HG03108 (cell line): ENCODE measurements around the gene CLPSL1.
"Not testable (repeated sequence)": the region's sequence is repeated elsewhere in the genome, so short reads cannot be mapped to it uniquely, and the experiment has no call there.

Source experiments
- ATAC-seq: cut with Tn5 transposase; IDR thresholded peaks from one replicate; pipeline ENCODE4 v1.9.1; 2021; ENCODE audit warnings: moderate library complexity; ENCODE audit not compliant: unreplicated experiment

The CLPSL1 gene

DNA sequence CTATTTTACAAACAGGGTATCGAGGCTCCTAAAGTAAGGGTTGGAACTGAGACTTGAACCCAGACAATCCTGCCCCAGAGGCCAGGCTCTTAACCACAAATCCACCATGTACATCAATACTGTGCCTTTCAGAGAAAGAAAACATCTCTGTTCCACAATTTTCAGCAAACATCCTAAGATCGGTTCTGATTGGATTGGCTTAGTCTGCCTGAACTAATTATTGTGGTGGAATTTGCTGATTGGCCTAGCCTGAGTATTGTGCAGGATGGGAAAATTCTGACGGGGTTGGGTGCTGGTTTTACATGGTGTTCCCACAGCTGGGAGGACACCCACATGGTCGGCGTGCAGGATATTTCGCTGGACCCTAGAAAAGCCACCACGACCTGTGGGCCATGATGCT, at the start of gene CLPSL1:
CLPSL1 (plus strand) TSS at position 301 of the 400 bp plus-strand sequence; CDS start at position 393, 92 bp downstream.
- ATAC-seq: no peak

DNA sequence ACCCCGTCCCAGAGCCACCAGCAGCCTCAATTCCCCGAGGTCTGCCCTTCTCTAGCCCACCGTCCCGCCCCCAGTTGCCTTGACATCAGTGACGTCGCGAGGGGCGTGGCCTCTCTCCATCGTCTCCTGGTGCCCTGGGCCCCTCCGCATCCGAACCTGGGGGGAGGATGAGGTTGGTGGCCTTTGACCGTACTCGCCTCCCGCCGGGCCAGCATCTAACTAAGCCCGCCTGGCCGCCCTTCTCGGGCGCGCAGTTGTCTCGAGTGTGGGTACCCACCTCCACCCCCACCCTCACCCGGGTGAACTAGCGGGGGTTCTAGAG, 49.4 kb upstream of the CLPSL1 start:
- ATAC-seq: peak; percentile 40

DNA sequence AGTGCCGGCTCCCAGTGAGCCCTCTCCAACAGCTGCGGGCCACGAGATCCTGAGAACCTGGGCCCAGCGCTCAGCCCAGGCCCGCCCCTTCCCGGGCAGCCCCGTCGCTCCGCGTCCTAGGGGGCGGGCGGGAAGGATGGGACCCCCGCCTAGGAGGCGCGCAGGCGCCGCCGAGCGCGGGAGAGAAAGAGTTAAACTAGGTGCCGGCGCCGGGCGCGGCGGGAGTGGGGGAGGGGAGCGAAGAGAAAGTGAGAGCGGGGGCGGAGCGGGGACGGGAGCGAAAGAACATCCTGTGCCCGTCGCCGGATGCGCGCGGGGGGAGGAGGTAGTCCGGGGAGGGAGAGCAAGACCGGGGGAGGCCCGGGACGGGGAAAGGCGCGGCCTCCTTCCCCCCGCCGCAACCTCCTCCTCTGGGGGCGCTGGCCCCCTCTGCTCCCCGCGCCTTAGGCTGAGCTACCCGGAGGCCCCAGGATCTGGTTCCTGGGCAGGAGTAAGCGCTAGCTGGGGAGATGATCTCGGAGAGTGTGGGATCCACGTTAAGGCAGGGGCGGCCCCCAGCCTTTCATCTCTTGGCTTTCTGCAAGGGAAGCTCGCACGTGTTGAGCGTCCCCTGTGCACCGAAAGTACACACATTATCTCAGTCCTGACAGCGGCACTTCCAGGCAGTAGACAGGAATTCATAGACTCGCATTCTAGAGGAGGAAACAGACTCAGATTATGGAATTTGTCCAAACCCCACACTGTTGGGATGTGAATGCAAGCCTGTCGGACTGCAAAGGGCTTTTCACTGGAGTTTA, 48.9 kb upstream of the CLPSL1 start:
- ATAC-seq: peak; percentile 36

GRCh38 chr6:35733633-35734032, 47.2 kb upstream of the CLPSL1 start:
- no peak for ATAC-seq

DNA sequence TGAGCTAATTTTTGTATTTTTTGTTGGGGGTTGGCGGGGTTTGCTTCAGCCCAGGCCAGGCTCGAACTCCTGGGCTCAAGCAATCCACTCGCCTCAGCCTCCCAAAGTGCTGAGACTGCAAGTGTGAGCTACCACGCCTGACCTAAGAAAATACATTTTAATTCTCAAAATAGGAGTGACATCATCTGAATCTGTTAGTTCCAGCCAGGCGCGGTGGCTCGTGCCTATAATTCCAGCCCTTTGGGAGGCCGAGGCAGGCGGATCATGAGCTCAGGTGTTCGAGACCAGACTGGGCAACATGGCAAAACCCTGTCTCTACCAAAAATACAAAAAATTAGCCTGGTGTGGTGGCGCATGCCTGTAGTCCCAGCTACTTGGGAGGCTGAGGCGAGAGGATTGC, 46.5 kb upstream of the CLPSL1 start:
- ATAC-seq: not testable (repeated sequence)

DNA sequence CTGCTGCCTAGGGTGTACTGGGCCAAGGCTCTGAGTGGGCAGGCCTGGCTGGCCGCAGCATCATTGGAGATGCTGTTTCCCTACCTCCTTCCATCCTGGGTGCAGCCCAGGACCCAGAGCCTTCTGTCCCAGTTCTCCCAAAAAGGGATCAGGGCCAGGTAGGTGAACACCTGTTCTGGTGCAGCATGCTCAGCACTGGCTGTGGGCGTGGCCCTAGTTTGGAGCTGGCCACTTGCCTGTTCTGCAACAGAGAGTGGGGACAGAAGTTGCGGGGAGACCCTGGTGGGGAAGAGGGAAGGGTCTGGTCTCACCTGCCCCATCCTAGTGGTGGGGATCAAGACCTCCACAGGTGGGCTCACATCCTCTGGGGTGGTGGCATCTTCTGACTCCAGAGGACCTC, 45.4 kb upstream of the CLPSL1 start:
- no peak for ATAC-seq

DNA sequence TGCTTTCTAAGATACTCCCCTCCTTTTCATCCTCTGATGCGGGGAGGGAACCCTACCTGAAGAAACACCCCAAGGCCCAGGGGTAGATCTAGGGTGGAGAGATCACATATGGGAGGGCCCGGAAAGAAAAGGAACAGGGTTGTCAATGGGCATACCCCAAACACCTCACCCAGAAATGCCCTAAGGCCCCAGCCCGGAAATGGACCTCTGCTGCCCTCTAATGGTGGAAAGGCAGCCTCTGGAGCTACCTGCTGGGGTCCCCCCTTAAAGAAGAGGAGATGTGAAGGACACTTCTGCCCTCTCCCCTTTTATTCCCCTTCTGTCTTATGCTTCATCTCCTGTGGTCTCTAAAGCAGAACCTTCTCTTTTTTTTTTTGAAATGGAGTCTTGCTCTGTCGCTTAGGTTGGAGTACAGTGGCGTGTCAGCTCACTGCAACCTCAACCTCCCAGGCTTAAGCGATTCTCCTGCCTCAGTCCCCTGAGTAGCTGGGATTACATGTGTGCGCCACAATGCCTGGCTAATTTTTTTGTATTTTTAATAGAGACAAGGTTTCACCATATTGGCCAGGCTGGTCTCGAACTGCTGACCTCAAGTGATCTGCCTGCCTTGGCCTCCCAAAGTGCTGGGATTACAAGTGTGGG, 44.4 kb upstream of the CLPSL1 start:
- no peak for ATAC-seq

- ATAC-seq: no peak
Observed at GRCh38 chr6:35736982-35737412, 43.8 kb upstream of the CLPSL1 start, which contains the start of gene ARMC12. ARMC12 (plus strand) TSS chr6:35737032; CDS start chr6:35737109, 77 bp downstream.

- ATAC-seq: no peak
Observed at GRCh38 chr6:35737413-35738211, 43.2 kb upstream of the CLPSL1 start.

GRCh38 chr6:35739645-35740524, 40.9 kb upstream of the CLPSL1 start:
- ATAC-seq: no peak

DNA sequence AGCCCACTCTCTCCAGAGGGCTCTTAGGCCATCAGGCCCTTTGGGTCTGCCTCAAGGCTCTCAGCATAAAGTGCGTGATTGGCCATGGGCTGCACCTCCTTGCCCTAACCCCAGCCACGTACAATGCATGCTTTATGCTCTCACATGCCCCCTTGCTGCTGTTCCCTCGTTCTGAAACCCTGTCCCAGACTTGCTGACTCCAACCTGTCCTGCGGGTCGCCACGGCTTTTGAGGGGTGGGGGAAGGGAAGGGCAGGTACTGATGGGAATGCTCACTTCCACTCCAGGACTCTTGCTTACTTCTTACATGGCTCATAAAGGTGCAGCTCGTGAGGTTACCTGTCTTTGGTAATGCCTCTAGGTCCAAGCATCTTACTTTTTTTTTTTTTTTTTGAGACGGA, 38.0 kb upstream of the CLPSL1 start:
- no peak for ATAC-seq

GRCh38 chr6:35745509-35745908, 35.3 kb upstream of the CLPSL1 start:
- no peak for ATAC-seq

- ATAC-seq: no peak
Observed at GRCh38 chr6:35746516-35746915, 34.3 kb upstream of the CLPSL1 start.

DNA sequence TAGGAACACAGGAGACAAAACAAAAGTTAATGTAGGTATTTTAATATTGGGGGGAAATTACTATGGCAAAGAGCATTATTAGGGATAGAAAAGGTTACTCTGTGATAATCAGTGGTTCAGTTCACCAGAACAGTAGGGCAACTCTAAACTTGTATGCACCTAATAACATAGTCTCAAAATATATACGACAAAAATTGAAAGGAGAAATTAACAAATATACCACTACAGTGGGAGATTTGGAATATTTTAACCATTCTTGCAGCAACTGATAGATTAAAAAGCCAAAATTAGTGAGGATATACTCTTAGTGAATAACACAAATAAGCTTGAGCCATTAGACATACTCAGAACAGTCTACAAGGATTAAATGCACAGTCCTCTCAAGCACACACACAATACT, 32.9 kb upstream of the CLPSL1 start:
- no peak for ATAC-seq

DNA sequence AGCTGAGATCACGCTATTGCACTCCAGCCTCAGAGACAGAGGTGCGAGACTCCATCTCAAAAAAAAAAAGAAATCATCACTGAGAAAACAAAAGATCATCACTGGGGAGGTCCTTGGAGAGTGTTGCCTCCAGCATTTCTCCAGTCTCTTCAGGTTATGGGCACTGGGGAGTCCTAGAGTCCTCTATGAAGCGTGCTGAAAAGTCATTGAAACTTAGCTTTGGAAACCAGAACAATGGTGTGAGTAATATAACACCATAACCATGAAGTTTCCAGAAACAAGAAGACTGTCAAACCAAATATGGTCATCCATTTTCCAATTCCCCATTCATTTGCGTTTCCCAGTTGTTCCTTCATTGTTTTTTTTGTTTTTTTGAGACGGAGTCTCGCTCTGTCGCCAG, 30.3 kb upstream of the CLPSL1 start:
- ATAC-seq: no peak

DNA sequence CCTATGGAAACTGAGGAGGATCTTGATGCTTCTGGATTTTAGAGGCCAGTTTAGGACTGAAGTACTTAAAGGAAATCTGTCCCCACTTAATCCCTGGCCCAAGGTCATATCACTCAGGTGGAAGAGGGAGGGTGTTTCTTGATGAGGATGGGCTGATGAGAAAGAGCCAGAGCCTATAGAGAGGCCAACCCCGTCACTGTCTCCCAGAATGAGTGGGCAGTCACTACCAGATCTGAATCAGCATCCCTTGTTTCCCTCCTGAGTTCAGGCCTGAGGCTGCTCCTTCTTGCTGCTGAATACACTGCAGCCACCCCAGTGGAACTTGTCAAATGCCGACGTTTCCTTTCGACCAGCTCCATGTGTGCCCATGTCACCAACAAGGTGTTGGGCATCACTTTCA, 29.2 kb upstream of the CLPSL1 start:
- no peak for ATAC-seq

GRCh38 chr6:35752330-35752729, 28.5 kb upstream of the CLPSL1 start:
- no peak for ATAC-seq

DNA sequence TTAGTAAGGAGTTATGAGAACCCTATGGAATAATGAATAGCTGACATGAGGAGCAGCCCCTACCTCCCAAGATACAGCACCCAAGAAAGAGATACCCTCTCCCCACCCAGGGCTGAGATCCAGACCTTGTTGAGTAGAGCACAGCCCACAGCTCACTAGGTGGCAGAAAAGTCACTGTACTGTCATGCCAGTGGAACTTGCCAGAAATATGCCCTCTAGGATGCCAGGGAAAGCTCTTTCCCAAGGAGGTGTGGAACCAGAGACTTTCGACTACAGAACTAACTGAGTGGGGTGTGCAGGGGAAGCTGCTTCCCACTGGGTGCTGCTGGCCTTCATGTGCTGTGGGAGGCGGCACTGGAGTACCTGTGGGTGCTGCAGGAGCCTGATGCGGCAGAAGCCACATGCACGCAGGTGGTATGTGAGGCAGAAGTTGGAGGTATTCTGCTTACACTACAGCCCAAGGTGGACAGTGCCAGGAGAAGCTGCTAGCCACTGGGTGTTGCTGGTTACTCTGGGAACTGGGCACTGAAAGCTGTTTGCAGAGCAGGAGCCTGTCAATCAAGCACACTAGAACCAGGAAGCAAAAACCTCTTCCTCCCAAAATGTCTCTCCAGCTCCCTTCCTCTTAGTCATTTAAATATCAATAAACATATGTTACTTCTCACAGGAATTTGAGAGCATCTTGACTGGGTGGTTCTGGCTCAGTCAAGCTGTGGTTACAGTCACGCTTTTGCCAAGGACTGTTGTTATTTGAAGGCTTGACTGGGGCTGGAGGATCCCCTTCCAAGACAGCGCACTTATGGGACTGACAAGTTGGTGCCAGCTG, 26.2 kb upstream of the CLPSL1 start:
- no peak for ATAC-seq

DNA sequence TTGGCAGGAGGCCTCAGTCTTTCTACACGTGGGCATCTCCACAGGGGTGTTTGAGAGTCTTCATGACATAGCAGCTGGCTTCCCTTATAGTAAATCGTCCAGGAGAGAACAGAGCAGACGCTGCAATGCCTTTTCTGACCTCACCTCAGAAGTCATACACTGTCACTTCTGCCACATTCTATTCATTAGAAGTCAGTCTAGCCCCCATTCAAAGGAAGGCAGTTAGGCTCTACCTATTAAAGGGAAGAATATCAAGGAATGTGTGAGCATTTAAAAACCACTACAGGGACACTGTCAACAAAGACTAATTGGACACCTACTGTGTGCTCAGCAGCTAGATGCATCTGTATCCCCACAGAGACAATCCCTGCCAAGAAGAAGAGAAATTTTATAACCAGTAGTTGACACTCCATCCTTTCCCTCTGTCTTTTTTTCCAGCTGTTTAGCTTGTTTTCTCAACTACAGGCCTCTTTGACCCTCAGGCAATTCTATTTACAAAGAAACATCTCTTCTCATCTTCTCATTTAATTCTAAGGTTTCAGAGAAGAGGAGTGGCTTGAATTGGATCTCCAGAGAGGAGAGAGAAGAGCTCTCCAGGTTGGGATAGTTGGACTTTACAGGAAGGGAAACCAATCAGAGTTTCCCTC, 25.4 kb upstream of the CLPSL1 start:
- no peak for ATAC-seq
